HepG2 (cell line): Measurements from ENCODE around the gene ONECUT1.

Experiments used
- FOXM1 ChIP-seq: sonication (generic); formaldehyde crosslinking; IDR thresholded peaks from 2 replicates; pipeline ENCODE4 v1.5.0; 2020; ENCODE audit warnings: missing genetic modification reagents
- FOXP4 ChIP-seq: sonication (generic); formaldehyde crosslinking; IDR thresholded peaks from 2 replicates; pipeline ENCODE4 v1.4.0; 2020; ENCODE audit warnings: missing genetic modification reagents
- PAX8 ChIP-seq: sonication (generic); formaldehyde crosslinking; IDR thresholded peaks from 2 replicates; pipeline ENCODE4 v1.8.0; 2022; ENCODE audit warnings: mild to moderate bottlenecking, missing genetic modification reagents, borderline replicate concordance
- POLR2A ChIP-seq, 2 experiments: IDR thresholded peaks; 2 replicates each; pipeline ENCODE4 v1.6.1; 2011; ENCODE audit warnings: low read depth in 2 of 2, low read length in 2 of 2, mild to moderate bottlenecking in 1 of 2, moderate library complexity in 1 of 2; ENCODE audit not compliant: insufficient read depth in 1 of 2
- USF2 ChIP-seq, 2 experiments: sonication (generic) in 1 of 2; formaldehyde crosslinking in 1 of 2; IDR thresholded peaks; 2 replicates each; pipeline versions ENCODE4 v1.5.1 to v1.6.1; 2011 to 2020; ENCODE audit warnings: borderline replicate concordance in 1 of 2, low read depth in 1 of 2, low read length in 1 of 2, mild to moderate bottlenecking in 1 of 2, missing genetic modification reagents in 1 of 2, moderate library complexity in 1 of 2
- ZNF569 ChIP-seq: sonication (generic); formaldehyde crosslinking; IDR thresholded peaks from 2 replicates; pipeline ENCODE4 v1.5.0; 2020; ENCODE audit warnings: mild to moderate bottlenecking, missing genetic modification reagents, moderate library complexity, borderline replicate concordance
- ZNF597 ChIP-seq: sonication (generic); formaldehyde crosslinking; IDR thresholded peaks from 2 replicates; pipeline ENCODE4 v1.5.0; 2020; ENCODE audit warnings: missing genetic modification reagents
- ZNF816 ChIP-seq: sonication (generic); formaldehyde crosslinking; IDR thresholded peaks from 2 replicates; pipeline ENCODE4 v1.8.0; 2022; ENCODE audit warnings: missing genetic modification reagents, mild to moderate bottlenecking, borderline replicate concordance

DNA sequence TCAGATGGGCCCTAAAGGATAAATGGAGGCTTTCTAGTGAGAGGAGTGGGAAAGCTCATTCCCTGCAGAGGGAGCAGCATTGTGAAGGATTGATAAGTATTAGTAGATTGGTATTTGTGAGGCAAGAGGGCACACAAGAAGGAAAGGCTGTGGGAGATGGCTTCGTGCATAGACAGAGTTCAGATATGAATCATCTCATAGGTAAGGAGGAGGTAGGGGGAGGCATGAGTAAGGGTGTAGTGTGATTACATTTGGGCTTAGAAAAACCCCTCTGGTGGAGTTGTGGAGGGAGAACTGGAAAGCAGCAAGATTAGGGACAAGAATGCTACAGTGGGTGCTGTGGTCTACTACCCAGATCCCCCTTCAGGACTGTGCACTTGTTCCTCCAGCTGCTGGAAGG, 29.6 kb downstream of the ONECUT1 start:
- TF ChIP-seq FOXM1 (no peak), POLR2A (IDR thresholded peaks at IDR 0.05; ENCODE audit: insufficient read depth in 1 of 2, low read depth in 2 of 2, low read length in 2 of 2) (no peak), ZNF597 (CRISPR knock-in tag) (no peak), PAX8 (CRISPR knock-in tag) (no peak), FOXP4 (no peak), ZNF816 (CRISPR knock-in tag) (no peak), ZNF569 (CRISPR knock-in tag) (no peak), USF2 (IDR thresholded peaks at IDR 0.05; ENCODE audit: low read depth, low read length) (no peak), USF2 (CRISPR knock-in tag; IDR thresholded peaks at IDR 0.05; ENCODE audit: borderline replicate concordance) (no peak)
